Measurements from ENCODE around the gene NUP210L. TPM values are rescaled to one million over a fixed set of nuclear protein-coding genes. Genes with fewer than 3 reads are reported as not detected.

The NUP210L gene
- total RNA-seq, 1 donor from 2014 or later: not detected

DNA sequence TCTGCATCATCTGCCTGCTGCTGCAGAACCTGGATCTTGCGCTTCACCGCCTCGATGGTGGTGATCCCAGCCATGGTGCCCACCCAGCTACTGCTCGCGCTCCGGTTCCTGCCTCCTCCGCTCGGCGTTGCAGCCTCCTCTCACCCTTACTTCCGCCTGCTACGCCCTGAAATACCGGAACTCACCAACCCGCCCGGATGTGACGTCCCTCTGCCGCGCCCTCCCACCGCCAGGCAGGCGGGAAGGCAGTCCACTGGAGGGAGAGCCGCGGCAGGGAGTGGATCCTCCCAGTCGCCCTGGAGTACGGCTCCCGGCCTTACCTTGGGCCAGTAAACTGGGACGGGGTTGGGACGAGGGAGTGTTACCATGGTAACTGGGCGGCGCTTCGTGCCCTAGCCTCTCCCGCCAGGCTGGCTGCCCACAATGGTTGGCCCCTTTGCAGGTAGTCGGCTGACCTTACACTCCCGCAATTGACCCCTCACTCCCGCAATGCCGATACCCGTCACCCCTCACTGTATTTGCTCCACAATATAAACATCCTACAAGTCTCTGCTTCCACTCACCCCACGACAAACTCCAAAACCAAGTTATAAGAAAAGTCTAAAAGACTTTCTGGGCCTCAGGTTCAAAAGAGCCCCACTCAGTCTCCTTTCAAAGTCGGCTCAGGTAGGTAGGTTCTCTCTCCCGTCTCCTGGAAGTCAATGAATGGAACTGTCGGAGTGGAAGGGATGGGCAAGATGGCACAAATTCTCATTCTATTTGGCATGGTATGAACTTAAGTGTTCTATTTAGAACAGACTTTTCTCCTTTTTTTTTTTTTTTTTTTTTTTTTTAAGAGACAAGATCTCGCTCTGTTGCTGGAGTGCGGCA, 28.4 kb upstream of the NUP210L start:
- H3K9me3 ChIP-seq (ENCODE audit: low read depth): no peaks in the 10 kb centered on the region
- DNase-seq (ENCODE audit: low spot score): peak; percentile 99
- Mint-ChIP-seq H3K27ac (peak overlapping the region; percentile 98), H3K4me3 (peak overlapping the region; percentile 100), H3K9me3 (no peaks in the 10 kb centered on the region), H3K27me3 (ENCODE audit: insufficient read depth, low read depth) (peaks cover 2% of the 10 kb centered on the region), H3K4me1 (peaks cover 59% of the 10 kb centered on the region), H3K36me3 (peaks cover 8% of the 10 kb centered on the region)
- H3K79me2 ChIP-seq (ENCODE audit: low read depth): peaks cover 46% of the 10 kb centered on the region
- TF ChIP-seq EZH2 (IDR thresholded peaks at IDR 0.05): no peak
- no peak for TF ChIP-seq CTCF (IDR thresholded peaks at IDR 0.05)
- no peak for TF ChIP-seq EZH2phosphoT487 (IDR thresholded peaks at IDR 0.05)
- peaks cover 61% of the 10 kb centered on the region for H3F3A ChIP-seq (ENCODE audit: low read depth)
- H3K4me1 ChIP-seq: peaks cover 50% of the 10 kb centered on the region
- H3K4me3 ChIP-seq: peak overlapping the region; percentile 84
- peak overlapping the region; percentile 76 for H3K9ac ChIP-seq
- peaks cover 46% of the 10 kb centered on the region for H4K20me1 ChIP-seq (ENCODE audit: low read depth)
- no peaks in the 10 kb centered on the region for H3K27me3 ChIP-seq
- peak overlapping the region; percentile 79 for H3K27ac ChIP-seq
- no peaks in the 10 kb centered on the region for H3K36me3 ChIP-seq
- H2AFZ ChIP-seq (replicated peaks): peak overlapping the region; percentile 4
- peak overlapping the region; percentile 95 for H3K4me2 ChIP-seq

GRCh38 chr1:154182344-154183045, 27.6 kb upstream of the NUP210L start:
- Mint-ChIP-seq H3K27ac (peak overlapping the region; percentile 98), H3K4me1 (peaks cover 67% of the 10 kb centered on the region), H3K4me3 (peak overlapping the region; percentile 100), H3K36me3 (peaks cover 8% of the 10 kb centered on the region), H3K27me3 (ENCODE audit: insufficient read depth, low read depth) (peaks cover 2% of the 10 kb centered on the region), H3K9me3 (no peaks in the 10 kb centered on the region)
- peaks cover 62% of the 10 kb centered on the region for H3F3A ChIP-seq (ENCODE audit: low read depth)
- H3K4me1 ChIP-seq: peaks cover 58% of the 10 kb centered on the region
- H4K20me1 ChIP-seq (ENCODE audit: low read depth): peaks cover 53% of the 10 kb centered on the region
- TF ChIP-seq EZH2phosphoT487 (IDR thresholded peaks at IDR 0.05) (no peak), CTCF (IDR thresholded peaks at IDR 0.05) (no peak), EZH2 (IDR thresholded peaks at IDR 0.05) (no peak)
- peak overlapping the region; percentile 79 for H3K27ac ChIP-seq
- no peaks in the 10 kb centered on the region for H3K9me3 ChIP-seq (ENCODE audit: low read depth)
- H3K4me2 ChIP-seq: peak overlapping the region; percentile 95
- peaks cover 53% of the 10 kb centered on the region for H3K79me2 ChIP-seq (ENCODE audit: low read depth)
- no peak overlapping the region for H2AFZ ChIP-seq (replicated peaks)
- H3K27me3 ChIP-seq: no peaks in the 10 kb centered on the region
- DNase-seq (ENCODE audit: low spot score): peak; percentile 65
- peak overlapping the region; percentile 76 for H3K9ac ChIP-seq
- peak overlapping the region; percentile 84 for H3K4me3 ChIP-seq
- no peaks in the 10 kb centered on the region for H3K36me3 ChIP-seq

DNA sequence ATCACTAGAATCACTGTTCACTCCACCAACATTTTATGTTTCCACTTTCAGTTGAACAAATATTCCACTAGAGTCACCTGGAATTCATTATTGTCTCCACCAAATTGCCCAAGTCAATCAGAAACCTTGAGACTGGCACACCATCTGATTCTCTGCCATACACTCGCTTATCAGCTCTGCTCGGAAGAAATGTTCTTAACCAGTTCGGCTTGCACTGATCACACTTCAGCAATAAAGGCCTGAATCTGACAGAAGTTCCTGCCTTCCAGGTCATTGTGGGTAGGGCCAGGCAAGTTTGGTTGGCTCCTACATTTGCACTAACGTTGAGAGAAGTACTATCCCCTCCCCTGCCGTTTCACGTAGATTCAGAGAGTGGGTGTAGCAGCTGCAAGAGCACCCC, 27.1 kb upstream of the NUP210L start:
- Histone ChIP-seq H3K27me3 (no peaks in the 10 kb centered on the region), H3K4me3 (peak overlapping the region; percentile 84), H3K9ac (peak overlapping the region; percentile 76), H3K4me1 (peaks cover 58% of the 10 kb centered on the region), H3K36me3 (no peaks in the 10 kb centered on the region), H2AFZ (replicated peaks) (no peak overlapping the region), H3F3A (ENCODE audit: low read depth) (peaks cover 60% of the 10 kb centered on the region), H3K4me2 (peak overlapping the region; percentile 95), H3K79me2 (ENCODE audit: low read depth) (peaks cover 59% of the 10 kb centered on the region), H3K9me3 (ENCODE audit: low read depth) (no peaks in the 10 kb centered on the region), H3K27ac (peak overlapping the region; percentile 79), H4K20me1 (ENCODE audit: low read depth) (peaks cover 59% of the 10 kb centered on the region)
- Mint-ChIP-seq H3K4me3 (peak overlapping the region; percentile 100), H3K27me3 (ENCODE audit: insufficient read depth, low read depth) (peaks cover 3% of the 10 kb centered on the region), H3K4me1 (peaks cover 71% of the 10 kb centered on the region), H3K9me3 (no peaks in the 10 kb centered on the region), H3K36me3 (peaks cover 10% of the 10 kb centered on the region), H3K27ac (peak overlapping the region; percentile 92)
- no peak for DNase-seq (ENCODE audit: low spot score)
- TF ChIP-seq CTCF (IDR thresholded peaks at IDR 0.05): no peak
- no peak for TF ChIP-seq EZH2 (IDR thresholded peaks at IDR 0.05)
- TF ChIP-seq EZH2phosphoT487 (IDR thresholded peaks at IDR 0.05): no peak
